DND-41 (cell line): ENCODE data around the gene TEKT3.

Source experiments
- ATAC-seq: fragments of 200-7000 bp; cut with Tn5 transposase; 3 replicates; pipeline ENCODE4 v1.9.1; 2021; ENCODE audit warnings: low read depth; ENCODE audit not compliant: insufficient read depth
- DNase-seq: peaks from one replicate; pipeline ENCODE4 v3.0.0-alpha.2; 2020
- H2AFZ ChIP-seq: 2 replicates; pipeline ENCODE4 v1.6.0; 2012; ENCODE audit warnings: low read depth, low read length
- H3K27ac ChIP-seq: 2 replicates; pipeline ENCODE4 v1.5.1; 2012; ENCODE audit warnings: low read length, inconsistent platforms
- H3K27me3 ChIP-seq: fragments of 200-600 bp; sonication (generic); 2 replicates; pipeline ENCODE4 v1.6.0; 2012; ENCODE audit warnings: low read length, mild to moderate bottlenecking, inconsistent platforms; ENCODE audit not compliant: insufficient read depth, poor library complexity
- H3K36me3 ChIP-seq: 2 replicates; pipeline ENCODE4 v1.5.1; 2012; ENCODE audit warnings: low read length, inconsistent platforms; ENCODE audit not compliant: insufficient read depth
- H3K4me1 ChIP-seq: 2 replicates; pipeline ENCODE4 v1.5.1; 2012; ENCODE audit warnings: mild to moderate bottlenecking, low read length; ENCODE audit not compliant: insufficient read depth
- H3K4me2 ChIP-seq: 2 replicates; pipeline ENCODE4 v1.6.0; 2012; ENCODE audit warnings: mild to moderate bottlenecking, moderate library complexity, low read length, inconsistent platforms; ENCODE audit not compliant: insufficient read depth
- H3K4me3 ChIP-seq, 2 experiments: fragments of 200-600 bp in 1 of 2; shearing (Covaris generic) in 1 of 2; 2 replicates each; pipeline ENCODE4 v1.5.1; 2012 to 2016; ENCODE audit warnings: inconsistent platforms in 2 of 2, low read length in 2 of 2, mild to moderate bottlenecking in 2 of 2, low read depth in 1 of 2, moderate library complexity in 1 of 2
- H3K79me2 ChIP-seq: 2 replicates; pipeline ENCODE4 v1.6.0; 2012; ENCODE audit warnings: low read length, inconsistent platforms; ENCODE audit not compliant: insufficient read depth
- H3K9ac ChIP-seq: 2 replicates; pipeline ENCODE4 v1.6.0; 2012; ENCODE audit warnings: low read depth, mild to moderate bottlenecking, inconsistent platforms, low read length, moderate library complexity
- H3K9me3 ChIP-seq: 2 replicates; pipeline ENCODE4 v1.5.1; 2012; ENCODE audit warnings: low read length, moderate library complexity, mild to moderate bottlenecking, inconsistent platforms; ENCODE audit not compliant: insufficient read depth, severe bottlenecking
- H4K20me1 ChIP-seq: 2 replicates; pipeline ENCODE4 v1.6.0; 2012; ENCODE audit warnings: low read length; ENCODE audit not compliant: insufficient read depth
- EZH2 ChIP-seq: IDR thresholded peaks from 3 replicates; pipeline ENCODE4 v1.6.1; 2012; ENCODE audit warnings: borderline replicate concordance, low read depth, mild to moderate bottlenecking, moderate library complexity, low read length, inconsistent platforms; ENCODE audit not compliant: severe bottlenecking
- TF ChIP-seq, protein P1 (sequence below): IDR thresholded peaks from 2 replicates; pipeline ENCODE4 v1.5.1; 2012; ENCODE audit warnings: borderline replicate concordance, low read length, moderate library complexity, mild to moderate bottlenecking; ENCODE audit not compliant: poor library complexity, severe bottlenecking; ENCODE audit errors: extremely low read depth

Gene TEKT3

DNA sequence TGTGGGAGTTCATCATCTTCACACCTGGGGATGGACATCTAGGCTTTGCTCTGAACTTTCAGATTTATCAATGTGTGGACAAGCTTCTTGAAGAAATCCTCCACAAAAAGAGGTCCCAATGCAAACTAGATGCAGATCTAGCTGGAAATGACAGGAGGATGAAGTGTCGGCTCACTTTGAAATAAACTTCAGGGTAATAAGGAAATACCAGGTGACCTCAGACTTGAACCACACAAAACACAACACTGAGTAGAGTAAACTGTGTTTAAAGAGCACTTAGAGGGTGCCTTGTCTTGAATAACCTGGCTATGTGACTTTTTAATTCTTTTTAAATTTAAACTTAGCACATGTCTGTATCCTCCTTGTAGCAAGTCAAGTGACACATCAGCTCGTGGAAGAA, 27.2 kb upstream of the TEKT3 start:
- no peaks in the 10 kb centered on the region for H3K9me3 ChIP-seq
- no peak overlapping the region for H3K27ac ChIP-seq
- H3K27me3 ChIP-seq = no peaks in the 10 kb centered on the region
- no peak overlapping the region for H2AFZ ChIP-seq
- H3K79me2 ChIP-seq = no peaks in the 10 kb centered on the region
- DNase-seq (no peak), ATAC-seq (no peak)
- TF ChIP-seq, protein P1, sequence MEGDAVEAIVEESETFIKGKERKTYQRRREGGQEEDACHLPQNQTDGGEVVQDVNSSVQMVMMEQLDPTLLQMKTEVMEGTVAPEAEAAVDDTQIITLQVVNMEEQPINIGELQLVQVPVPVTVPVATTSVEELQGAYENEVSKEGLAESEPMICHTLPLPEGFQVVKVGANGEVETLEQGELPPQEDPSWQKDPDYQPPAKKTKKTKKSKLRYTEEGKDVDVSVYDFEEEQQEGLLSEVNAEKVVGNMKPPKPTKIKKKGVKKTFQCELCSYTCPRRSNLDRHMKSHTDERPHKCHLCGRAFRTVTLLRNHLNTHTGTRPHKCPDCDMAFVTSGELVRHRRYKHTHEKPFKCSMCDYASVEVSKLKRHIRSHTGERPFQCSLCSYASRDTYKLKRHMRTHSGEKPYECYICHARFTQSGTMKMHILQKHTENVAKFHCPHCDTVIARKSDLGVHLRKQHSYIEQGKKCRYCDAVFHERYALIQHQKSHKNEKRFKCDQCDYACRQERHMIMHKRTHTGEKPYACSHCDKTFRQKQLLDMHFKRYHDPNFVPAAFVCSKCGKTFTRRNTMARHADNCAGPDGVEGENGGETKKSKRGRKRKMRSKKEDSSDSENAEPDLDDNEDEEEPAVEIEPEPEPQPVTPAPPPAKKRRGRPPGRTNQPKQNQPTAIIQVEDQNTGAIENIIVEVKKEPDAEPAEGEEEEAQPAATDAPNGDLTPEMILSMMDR = no peak
- no peak for TF ChIP-seq EZH2
- H3K9ac ChIP-seq = no peak overlapping the region
- H4K20me1 ChIP-seq = no peaks in the 10 kb centered on the region
- H3K4me3 ChIP-seq = no peak overlapping the region
- no peaks in the 10 kb centered on the region for H3K36me3 ChIP-seq
- H3K4me1 ChIP-seq = no peaks in the 10 kb centered on the region
- no peak overlapping the region for H3K4me2 ChIP-seq

- H3K27me3 ChIP-seq = no peaks in the 10 kb centered on the region
- DNase-seq (no peak), ATAC-seq (no peak)
- H3K4me3 ChIP-seq = no peak overlapping the region
- no peaks in the 10 kb centered on the region for H3K36me3 ChIP-seq
- no peak overlapping the region for H3K27ac ChIP-seq
- no peaks in the 10 kb centered on the region for H4K20me1 ChIP-seq
- no peak overlapping the region for H2AFZ ChIP-seq
- no peak overlapping the region for H3K9ac ChIP-seq
- H3K9me3 ChIP-seq = no peaks in the 10 kb centered on the region
- H3K4me1 ChIP-seq = no peaks in the 10 kb centered on the region
- H3K79me2 ChIP-seq = no peaks in the 10 kb centered on the region
- no peak for TF ChIP-seq EZH2
- TF ChIP-seq, protein P1 = no peak
- H3K4me2 ChIP-seq = no peak overlapping the region
Measured at GRCh38 chr17:15366026-15366425, 24.6 kb upstream of the TEKT3 start.

- DNase-seq (no peak), ATAC-seq (no peak)
- no peak for TF ChIP-seq EZH2
- TF ChIP-seq, protein P1 = no peak
- no peaks in the 10 kb centered on the region for H3K9me3 ChIP-seq
- no peaks in the 10 kb centered on the region for H3K36me3 ChIP-seq
- no peaks in the 10 kb centered on the region for H3K4me1 ChIP-seq
- H3K9ac ChIP-seq = no peak overlapping the region
- no peak overlapping the region for H3K4me3 ChIP-seq
- no peak overlapping the region for H2AFZ ChIP-seq
- no peak overlapping the region for H3K27ac ChIP-seq
- no peaks in the 10 kb centered on the region for H4K20me1 ChIP-seq
- H3K4me2 ChIP-seq = no peak overlapping the region
- no peaks in the 10 kb centered on the region for H3K79me2 ChIP-seq
- no peaks in the 10 kb centered on the region for H3K27me3 ChIP-seq
Measured at GRCh38 chr17:15364615-15365014, 23.2 kb upstream of the TEKT3 start.

GRCh38 chr17:15363702-15364101, 22.3 kb upstream of the TEKT3 start:
- no peak for DNase-seq
- H3K27ac ChIP-seq = no peak overlapping the region
- H3K9me3 ChIP-seq = no peaks in the 10 kb centered on the region
- H3K9ac ChIP-seq = no peak overlapping the region
- no peaks in the 10 kb centered on the region for H3K79me2 ChIP-seq
- no peak overlapping the region for H3K4me3 ChIP-seq
- no peak for ATAC-seq
- H3K36me3 ChIP-seq = no peaks in the 10 kb centered on the region
- no peaks in the 10 kb centered on the region for H3K4me1 ChIP-seq
- H3K27me3 ChIP-seq = no peaks in the 10 kb centered on the region
- H2AFZ ChIP-seq = no peak overlapping the region
- H3K4me2 ChIP-seq = no peak overlapping the region
- TF ChIP-seq, protein P1 = no peak
- no peak for TF ChIP-seq EZH2
- H4K20me1 ChIP-seq = no peaks in the 10 kb centered on the region
